Stimulated activated CD8-positive, alpha-beta memory T cell treated with anti-CD3 and anti-CD28 coated beads, Interleukin-7, amount 100 ng/mL, for 48 hours (primary cell): ENCODE measurements around the gene BCAS3.

Experiments used
- DNase-seq, 2 donors: peaks; one replicate each; pipeline ENCODE4 v3.0.0-alpha.2; 2020; ENCODE audit warnings: low read depth in 1 of 2; ENCODE audit errors: extremely low read depth in 1 of 2

The BCAS3 gene

DNA sequence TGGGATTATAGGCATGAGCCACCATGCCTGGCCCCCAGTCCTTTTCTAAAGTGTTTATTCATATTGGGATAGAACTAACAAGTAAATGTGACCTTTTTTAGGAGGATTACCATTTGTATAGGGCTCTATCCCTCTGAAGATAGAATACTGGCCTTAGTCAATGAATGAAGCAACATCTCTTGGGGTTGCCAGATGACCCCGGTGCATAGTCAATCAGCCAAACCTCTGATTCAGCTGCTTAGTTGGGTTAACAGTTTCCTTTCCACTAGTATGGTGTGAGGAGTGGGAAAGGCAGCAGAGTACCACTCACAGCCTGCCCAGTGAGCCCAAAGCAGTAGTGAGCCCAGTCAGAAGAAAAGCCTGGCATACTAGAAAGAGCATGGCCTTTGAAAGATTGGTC lies 627.4 kb downstream of the BCAS3 start:
- no peak for DNase-seq

DNA sequence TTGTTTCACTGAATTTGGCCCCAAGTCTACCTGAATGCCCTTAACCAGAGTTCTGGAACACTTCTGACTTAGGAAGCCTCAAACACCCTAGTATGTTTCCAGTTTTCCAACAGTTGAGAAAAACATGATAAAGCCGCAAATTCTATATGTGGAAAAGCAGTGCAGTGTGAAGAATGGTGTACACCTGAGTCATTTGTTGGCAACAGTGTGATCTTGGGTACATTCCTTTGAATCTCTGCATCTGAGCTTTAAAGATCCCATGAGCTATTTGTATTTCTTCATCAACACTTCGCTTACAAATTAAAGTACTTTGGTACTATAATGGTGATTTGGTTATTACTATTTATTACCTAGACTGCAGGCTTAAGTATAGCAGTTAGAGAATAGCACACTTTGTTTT lies 628.4 kb downstream of the BCAS3 start:
- DNase-seq: no peak

DNA sequence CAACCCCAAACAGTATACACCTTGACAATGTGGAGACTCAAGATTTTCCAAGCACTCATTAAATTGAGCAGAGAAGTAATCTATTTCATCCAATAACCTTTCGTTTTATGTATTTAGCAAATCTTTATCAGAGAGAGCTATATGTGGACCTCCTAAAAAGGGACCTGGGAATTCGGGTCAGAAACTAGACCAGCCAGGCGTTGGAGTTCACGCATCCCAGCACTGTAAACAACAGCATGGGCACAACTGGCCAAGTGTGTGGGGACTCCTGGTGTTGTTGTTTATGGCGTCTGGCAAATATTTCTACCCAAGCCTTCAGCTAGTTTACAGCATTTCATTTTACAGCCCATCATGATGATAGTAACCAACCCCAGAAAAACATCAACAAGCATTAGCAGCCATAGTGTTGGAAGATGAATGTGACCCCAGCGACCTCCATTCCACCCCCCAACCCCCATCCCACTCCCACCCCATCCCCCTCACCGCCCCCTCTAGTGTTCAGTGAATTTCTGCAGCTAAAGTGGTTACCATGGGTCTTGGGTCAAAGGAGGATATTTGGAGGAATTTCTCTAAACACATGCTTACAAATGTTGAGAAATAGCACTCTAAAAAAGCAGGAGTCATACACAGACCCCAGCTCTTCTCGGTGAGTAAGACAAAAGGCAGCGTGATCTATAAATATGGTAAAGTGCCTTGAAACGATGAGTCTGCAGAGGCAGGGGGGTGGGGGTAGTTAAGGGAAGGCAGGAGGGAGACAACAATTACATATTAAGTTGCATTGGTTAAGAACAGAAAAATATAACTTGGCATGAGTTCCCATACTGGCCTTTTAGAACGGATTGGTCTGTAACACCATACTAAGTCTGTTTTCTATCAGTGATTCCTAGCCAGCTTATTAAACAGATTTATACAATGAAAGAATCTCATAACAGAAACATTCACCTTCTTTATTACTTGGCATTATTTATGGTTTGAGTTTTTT lies 630.5 kb downstream of the BCAS3 start:
- no peak for DNase-seq

DNA sequence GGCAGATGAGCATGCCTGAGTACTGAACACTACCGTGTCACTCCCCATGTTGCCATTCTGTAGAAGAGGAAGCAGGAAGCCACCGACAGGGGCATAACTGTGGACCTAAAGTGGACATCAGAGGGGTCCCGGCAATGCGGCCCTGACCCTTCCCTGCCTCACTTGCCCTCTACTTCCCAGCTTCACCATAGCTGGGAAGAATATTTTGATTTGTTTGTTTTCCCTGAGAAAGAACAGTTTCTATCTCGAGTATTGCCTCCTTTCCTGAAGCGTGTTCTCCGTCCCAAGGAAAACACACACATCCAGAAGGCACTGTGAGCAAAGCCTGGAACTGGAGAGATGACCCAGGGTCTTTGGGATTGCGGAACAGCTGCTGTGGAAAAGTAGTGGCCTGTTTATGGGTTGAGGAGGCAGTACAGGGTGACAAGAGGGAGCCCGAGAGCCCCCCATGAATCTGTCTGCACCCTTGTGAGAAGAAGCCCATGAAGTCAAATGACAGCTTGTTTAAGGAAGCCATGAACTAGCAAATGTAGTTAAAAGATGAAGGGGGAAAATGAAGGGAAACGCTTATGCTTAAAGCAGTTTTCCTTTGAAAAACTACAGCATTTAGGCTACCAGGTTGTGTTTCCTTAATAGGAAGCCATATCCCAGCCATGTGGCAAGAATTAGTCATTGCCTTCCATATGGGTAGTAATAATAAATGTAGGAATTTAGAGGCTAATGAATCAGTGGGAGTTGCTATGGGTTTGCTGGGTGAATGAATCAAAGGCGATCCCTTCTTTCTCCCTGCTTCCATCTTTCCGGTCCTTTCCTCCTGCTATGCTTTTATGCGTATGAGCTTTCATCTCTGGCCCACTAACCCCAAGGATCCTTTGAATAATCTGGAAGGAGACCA lies 632.0 kb downstream of the BCAS3 start:
- no peak for DNase-seq

DNA sequence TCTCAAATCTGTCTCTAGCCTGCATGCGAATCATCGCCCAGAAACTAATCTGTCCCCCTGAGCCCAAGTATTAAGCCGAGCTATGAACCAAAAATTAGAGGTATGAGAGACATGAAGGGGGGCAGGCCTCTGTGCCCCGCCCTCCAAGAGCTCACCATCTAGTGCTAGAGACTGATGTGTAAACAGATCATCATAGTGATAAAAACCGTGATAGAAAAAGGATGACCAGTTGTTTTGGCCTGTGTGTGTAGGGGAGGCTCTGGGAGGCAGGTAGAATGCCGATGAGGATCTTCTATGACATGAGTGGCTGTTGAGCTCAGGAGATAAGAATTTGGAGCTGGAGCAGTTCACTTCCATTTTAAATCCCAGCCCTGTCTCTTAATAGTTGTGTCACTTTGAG lies 632.9 kb downstream of the BCAS3 start:
- no peak for DNase-seq

DNA sequence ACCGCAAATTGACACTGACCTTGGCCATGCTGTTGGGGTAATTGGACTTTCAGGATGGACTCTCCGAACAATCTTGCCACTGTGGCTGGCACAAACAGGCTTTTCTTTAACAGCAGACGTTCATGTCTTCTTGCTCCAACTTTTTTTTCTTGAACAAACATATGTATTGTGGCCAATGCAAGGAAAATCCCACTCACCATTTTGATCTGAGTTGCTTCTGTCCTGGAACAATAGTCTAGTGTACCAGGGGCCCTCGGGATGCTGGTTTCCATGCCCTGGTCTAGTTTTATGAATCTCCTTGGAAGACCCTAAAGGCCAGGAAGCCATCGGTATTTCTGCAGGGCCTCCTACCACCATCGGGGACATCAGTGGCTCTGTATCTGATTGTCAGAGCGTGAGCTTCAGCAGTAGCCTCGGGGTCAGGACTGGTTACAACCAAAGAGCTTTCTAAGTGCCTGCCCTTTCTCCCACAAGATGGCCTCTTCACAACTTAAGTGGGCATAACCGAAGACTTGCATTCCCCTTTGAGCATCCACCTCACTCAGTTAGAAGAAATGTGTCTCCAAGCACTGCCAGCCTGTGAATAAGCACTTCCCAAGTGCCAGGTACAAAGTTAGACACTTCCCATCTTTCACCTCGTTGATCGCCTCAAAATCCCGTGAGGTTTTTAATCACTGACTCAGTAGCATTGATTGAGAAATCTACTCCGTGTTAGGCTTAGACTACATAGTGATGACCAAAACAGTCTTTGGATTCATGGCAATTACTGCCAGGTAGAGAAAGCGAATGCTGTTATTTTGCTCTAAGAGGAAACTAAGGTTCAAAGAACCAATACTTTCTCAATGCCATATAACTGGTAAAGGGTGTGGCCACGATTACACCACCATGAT lies 635.0 kb downstream of the BCAS3 start:
- DNase-seq: no peak

DNA sequence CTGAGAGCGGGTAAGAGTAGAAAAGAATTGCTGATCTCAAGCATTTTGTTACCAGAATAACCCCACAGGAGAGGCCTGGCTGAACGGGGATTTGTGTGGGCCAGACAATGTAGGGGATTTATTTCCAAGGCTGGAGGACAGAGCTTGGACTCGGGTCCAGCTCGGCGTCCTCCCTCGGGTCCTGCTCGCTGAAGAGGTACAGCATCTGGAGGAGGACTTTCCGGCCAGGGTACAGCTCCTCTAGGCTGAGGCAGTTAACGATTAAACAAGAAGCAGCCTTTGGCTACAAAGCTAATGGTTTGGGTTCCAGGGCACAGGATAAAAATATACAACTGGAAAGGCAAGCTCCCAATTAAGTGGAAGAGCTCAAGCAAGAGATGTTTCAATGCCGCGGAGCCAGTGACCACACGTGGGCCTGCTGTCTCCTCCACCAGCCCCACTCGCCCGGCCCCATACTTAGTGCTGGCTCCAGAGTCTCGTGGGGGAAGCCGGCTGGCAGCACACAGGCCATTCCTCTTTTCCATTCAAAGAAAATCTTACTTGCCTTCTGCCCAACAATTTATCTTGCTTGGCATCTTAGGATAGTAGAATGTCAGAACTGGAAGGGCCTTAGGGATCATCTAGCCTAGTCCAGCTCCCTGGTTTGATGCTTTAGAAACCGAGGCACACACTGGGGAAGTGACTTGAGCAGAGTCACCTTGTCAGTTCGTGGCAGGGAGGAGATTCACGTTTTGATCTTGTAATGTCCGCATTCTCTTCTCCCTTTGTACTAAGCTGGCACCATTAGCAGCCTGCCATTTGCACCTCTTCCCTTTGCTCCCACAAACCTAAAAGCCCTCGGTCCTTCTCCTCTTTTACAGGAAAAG lies 636.0 kb downstream of the BCAS3 start:
- no peak for DNase-seq

DNA sequence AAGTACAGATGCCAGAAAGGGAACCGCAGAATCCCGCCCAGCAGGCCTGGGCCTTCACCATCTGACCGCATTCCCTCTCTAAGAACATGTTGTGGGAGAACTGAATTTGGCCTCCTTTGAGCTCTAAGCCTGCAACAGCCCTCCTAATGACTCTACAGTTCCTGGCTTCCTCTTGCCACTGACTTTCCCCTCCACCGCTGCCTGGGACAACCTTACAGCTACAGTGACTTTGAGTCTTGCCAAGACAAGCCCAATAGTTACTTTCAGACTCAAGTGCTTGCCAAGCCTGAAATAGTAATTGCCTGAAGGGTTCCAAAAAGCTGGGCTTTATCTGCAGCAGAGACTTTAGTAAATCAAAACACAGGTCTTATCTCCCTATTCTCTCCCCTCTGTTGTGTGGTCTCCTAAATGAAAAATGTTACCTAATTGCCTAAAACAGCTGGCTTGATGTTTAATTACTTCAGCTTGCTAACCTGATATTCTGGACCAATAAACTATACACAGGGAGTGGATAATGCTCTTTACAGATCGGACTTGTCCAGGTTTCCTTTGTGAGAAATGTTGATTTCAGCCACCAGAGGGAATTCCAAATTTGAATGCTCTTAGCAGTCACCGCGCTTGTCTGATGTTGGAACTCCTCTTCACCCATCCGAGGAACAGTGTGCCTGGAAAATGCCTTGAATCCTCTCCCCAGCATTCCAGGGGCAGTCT lies 636.9 kb downstream of the BCAS3 start:
- DNase-seq: no peak

DNA sequence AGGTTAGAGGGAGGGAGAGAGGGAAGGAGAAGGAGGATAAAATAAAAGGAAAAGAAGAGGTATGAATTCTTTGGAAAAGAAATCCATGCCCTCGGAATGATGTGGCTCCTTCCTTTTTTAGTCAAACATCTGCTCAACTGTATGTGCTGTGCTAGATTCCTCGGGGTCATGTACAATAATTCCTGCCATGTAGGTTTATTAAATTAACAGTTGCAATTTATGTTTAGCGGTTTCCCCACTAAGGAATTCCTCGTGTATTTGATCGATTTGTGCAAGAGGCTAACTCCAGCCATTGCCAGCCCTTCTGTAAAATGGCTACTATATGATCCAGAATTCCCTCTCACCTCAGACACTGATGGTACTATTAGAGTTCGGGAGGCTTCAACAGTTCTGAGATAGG lies 639.0 kb downstream of the BCAS3 start:
- DNase-seq: no peak

DNA sequence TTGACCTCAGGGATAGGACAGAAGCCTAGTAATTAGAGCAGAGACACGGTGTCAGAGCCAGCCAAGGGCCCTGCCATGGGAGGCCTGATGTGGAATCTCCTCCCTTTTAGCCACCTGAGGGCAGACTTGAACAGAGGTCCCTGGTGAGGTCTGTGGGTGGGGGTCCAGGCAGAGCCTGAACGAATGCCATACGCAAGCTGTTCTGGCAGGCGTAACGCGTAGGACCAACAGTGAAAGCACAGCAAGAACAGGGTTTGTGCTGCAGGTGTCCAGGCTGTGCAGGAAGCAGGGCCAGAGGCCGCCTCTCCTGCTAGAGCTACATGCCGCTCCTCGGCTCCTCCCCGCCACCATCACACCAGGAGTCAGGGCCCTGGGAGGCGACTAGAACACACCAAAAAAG lies 640.1 kb downstream of the BCAS3 start:
- no peak for DNase-seq

DNA sequence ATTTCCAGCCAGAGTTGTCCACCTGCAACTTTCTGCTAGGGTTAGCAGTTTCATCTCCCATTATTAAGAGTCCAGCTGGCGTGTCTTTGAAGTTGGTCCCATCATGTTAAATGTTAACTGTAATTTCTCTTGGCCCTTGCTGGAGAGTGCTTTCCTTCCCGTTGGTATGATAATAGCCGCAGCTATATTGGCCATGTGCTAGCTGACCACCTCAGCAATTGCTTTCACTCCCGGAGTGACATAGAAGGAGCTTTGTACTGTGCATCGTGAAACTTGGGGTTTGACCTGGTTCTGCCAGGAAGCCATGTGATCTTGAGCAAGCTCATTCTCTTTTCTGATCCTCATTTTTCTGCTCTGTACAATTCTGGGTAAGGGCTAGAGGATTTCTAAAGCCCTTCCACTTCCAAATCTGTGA lies 641.0 kb downstream of the BCAS3 start:
- no peak for DNase-seq

DNA sequence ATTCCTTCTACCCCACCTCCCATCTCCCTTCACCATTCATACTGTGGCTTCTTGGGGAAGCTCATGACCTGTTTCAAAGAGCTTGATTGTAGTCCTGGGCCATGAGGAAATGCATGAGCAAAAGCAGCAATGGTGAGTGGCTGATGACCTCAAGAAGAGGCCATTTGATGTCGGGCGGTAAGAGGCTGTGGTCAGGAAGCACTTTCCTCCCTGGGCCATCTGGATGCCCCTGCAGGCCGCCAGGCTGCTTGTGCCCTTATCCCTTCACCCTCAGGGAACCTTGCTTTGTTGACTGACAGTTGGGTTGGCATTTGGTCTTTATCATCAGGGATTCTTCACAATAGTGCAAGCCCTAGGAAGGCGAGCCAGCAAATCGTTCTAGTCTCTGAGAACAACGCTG lies 643.7 kb downstream of the BCAS3 start:
- DNase-seq: no peak

DNA sequence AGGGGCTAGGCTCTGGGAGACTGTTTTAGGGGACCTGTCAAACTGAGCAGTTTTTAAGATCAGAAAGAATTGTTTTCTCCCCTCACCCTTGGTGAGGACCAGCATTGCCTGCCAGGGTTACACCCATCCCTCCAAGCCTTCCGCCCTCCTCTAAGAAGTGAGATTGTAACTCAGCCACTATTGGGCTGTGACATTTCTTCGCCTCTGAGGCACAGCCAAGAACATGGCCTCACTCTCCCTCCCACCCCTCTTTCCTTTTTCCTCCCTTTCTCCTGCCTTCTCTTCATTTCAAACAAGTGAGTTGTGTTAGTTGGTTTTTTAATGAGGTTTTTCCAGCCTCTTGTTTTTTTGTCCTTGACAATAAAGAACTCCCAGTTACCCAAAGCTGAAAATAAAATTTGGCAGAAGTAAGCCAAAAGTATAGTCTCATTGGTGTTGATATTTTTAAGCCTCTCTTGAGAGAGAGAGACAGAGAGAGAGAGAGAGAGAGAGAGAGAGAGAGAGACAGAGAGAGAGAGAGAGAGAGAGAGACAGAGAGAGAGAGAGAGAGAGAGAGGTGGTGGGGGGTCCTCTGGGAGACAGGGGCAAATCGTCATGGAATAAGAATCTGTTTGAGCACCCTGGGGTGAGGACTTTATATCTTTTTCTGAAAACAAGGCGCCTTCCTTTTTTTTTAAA lies 644.8 kb downstream of the BCAS3 start:
- no peak for DNase-seq

DNA sequence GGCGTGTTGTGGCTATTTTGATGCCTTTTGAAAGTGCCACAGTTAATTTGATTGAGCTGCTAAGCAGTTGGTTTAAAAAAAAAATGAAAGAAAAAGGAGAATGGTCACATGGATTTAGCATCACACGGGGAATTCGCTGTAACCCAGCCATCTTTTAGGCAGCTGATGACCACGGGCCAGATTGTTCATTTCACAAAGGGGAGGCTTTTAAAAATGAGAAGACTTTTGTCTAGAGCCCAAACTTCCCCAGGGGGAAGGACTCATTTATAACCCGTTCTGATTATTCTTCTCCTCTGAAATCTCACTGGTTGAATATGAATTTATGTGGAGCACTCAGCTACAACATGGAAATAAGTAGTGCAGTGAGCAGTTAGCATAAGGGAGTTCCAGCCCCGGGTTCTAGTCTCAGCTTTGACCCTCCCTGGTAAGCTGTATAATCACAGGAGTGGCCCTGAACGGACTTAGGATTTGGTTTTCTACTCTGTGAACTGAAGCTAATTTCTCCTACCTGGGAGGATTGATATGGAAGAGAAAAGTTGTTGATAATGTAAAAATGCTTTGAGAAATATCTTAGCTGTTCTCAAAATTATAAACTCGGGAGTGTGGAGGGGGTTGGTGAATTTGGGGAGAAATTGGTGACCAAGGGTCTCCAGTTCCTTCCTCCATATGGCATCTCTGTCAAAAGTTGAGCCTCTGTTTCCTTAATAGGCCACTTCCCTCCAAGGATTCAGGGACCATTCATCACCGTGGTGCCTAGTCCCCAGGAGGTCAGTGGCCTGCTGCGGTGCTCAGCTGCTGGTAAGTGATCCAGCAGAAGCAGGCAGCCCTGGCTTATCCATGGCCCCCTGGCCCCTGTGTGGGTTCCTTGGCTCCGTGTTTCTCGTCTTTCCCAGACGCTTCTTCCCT lies 645.6 kb downstream of the BCAS3 start:
- DNase-seq: no peak

DNA sequence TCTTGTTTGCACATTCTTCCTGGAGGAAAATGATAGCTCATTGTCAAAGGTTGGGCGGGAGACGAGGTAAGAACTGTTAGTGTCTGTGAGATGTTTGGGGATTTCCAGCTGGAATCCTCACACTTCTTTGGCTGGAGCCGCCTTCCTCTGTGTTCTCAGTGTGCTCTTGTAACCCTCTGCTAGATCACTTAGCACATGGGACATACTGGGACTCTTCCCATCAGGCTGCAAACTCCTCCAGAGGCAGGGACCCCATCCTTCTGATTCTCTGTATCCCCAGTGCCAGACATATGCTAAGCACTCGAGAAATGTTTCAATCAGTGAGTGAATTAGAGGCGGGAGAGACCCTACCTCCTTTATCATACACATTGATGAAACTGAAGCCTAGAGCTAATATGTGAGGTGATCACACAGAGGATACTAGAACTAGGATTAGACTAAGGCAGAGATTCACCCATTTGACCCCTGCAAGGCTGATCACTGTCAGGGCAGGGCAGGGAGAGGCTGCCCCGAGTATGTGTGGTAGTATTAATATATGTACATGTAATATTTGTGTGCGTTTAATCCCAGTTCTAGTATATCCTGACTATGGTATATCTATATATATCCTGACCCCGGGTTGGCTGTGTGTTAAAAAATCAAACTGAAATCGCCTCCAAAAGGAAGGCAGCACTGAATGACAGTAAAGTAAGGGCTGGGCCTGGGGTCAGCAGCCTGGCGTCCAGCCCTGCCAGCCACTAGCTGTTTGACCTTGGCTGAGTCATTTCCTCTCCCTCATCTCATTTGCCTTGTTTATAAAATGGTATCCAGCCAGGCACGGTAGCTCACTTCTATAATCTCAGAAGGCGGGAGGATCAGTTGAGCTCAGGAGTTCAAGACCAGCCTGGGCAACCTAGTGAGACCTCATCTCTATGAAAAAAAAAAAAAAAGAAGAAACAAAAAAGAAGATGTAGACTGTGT lies 646.5 kb downstream of the BCAS3 start:
- no peak for DNase-seq

DNA sequence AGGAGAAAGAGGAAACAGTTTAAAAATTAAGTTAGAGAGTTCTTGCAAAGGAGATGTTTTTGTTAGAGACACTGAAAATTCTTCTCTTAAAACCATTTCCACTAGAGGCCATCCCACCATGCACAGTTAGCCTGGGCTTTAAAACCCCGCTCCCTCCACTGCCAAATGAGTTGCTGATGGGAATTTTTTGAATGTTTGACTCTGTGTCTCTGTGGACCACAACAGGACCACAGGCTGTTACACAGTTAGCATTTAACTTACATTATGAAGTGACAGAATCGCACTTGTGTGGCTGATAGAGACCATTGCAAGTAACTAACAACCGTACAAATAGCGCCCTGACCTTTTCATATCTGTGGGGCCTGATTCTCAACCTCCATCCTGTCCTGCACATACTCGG lies 647.3 kb downstream of the BCAS3 start:
- DNase-seq: no peak
